Tibial nerve (tissue), 3 donors: Measurements from ENCODE around the gene ZNF423.

Experiments used
- EP300 ChIP-seq, 2 donors: sonication (generic); formaldehyde crosslinking; IDR thresholded peaks; one replicate each; pipeline ENCODE4 v1.6.1; 2017; ENCODE audit warnings: antibody characterized with exemption in 2 of 2, mild to moderate bottlenecking in 1 of 2
- POLR2A ChIP-seq, 2 donors: fragments of 450-650 bp; IDR thresholded peaks; one replicate each; pipeline ENCODE4 v1.6.1; 2017; ENCODE audit warnings: antibody characterized with exemption in 2 of 2, mild to moderate bottlenecking in 2 of 2, moderate library complexity in 2 of 2

DNA sequence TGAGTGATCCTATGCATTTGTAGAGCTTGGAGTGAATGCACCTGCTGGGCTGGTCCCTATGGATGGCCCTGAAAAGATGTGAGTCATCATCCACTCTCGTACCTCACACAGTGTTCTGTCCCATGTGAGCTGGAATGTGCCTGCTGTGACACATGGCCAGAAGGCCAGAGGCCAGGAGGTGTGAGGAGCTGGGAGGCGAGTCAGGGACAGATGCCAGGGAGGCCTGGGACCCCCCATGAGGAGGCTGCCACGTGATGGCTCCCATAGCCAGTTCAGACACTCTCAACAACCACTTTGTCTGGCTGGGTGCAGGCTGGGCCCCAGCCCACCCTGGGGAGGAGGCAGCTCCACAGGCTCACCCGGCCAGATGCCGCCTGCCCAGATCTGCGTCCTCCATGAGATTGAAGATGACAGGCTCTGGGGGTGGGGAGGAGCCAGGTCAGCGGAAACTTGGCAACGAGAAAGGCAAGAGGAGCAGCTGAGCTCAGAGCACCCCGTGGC, 313.5 kb downstream of the ZNF423 start:
- TF ChIP-seq EP300 (IDR thresholded peaks at IDR 0.05) (no peak), POLR2A (IDR thresholded peaks at IDR 0.05) (no peak)
